GM18508 (cell line): ENCODE measurements around the gene CKAP5.
"Not testable (repeated sequence)": the region's sequence is repeated elsewhere in the genome, so short reads cannot be mapped to it uniquely, and the experiment has no call there.

Experiments used
- ATAC-seq: cut with Tn5 transposase; IDR thresholded peaks from one replicate; pipeline ENCODE4 v1.9.1; 2021; ENCODE audit warnings: moderate number of reproducible peaks; ENCODE audit not compliant: insufficient read depth, unreplicated experiment

Gene CKAP5

DNA sequence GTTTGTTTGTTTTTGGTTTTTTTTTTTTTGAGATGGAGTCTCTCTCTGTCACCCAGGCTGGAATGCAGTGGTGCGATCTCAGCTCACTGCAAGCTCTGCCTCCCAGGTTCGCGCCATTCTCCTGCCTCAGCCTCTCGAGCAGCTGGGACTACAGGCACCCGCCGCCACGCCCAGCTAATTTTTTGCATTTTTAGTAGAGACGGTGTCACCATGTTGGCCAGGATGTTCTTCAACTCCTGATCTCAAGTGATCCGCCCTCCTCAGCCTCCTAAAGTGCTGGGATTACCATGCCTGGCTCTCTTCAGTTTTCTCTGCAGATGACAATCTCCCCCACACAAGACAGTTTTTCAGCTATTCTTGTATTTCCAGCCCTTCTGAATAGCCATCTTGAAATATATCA lies 136.7 kb downstream of the CKAP5 start:
- ATAC-seq, result not testable (repeated sequence)

- ATAC-seq, result no peak
These were observed 139.2 kb downstream of the CKAP5 start for GRCh38 chr11:46706886-46707285.

DNA sequence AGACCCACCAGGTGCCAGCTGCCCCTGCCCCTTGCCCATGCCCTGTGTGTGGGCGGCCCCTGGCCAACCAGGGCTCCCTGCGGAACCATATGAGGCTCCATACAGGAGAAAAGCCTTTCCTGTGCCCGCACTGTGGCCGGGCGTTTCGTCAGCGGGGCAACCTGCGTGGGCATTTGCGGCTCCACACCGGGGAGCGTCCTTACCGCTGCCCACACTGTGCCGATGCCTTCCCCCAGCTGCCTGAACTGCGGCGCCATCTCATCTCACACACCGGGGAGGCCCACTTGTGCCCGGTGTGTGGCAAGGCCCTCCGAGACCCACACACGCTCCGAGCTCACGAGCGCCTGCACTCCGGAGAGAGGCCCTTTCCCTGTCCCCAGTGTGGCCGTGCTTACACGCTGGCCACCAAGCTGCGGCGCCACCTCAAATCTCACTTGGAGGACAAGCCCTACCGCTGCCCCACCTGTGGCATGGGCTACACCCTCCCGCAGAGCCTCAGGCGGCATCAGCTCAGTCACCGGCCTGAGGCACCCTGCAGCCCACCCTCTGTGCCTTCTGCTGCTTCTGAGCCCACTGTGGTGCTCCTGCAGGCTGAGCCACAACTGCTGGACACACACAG lies 140.9 kb downstream of the CKAP5 start:
- no peak for ATAC-seq

DNA sequence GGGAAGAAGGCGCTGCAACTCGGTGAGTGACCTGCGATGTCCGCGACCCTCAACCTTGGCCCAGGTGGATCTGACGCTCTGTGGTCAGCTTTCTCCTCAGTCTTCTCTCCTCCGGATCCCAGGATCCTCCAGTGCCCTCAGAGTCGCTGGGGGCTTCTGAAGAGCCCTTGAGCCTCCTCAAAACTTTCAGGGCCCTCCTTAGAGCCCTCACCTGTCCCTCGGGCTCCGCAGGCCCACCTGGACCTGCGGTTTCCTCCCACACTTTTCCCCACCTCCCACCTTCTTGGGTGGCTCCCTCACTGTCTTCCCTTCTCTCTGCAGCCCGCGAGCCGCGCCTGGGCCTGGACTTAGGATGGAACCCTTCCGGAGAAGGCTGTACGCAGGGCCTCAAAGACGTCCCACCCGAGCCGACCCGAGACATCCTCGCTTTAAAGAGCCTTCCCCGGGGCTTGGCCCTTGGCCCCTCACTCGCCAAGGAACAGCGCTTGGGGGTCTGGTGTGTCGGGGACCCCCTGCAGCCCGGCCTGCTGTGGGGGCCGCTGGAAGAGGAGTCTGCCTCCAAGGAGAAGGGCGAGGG lies 144.9 kb downstream of the CKAP5 start:
- ATAC-seq, result no peak

GRCh38 chr11:46700241-46701077 lies 145.6 kb downstream of the CKAP5 start, which contains the start of the genes ARHGAP1 and ZNF408:
Gene ARHGAP1, minus strand, starts transcription at chr11:46700619. Its CDS starts 4,512 bp downstream, at chr11:46696107.
Gene ZNF408, plus strand, starts transcription at chr11:46701031. Its CDS starts 17 bp downstream, at chr11:46701048.
- peak; percentile 66 for ATAC-seq

DNA sequence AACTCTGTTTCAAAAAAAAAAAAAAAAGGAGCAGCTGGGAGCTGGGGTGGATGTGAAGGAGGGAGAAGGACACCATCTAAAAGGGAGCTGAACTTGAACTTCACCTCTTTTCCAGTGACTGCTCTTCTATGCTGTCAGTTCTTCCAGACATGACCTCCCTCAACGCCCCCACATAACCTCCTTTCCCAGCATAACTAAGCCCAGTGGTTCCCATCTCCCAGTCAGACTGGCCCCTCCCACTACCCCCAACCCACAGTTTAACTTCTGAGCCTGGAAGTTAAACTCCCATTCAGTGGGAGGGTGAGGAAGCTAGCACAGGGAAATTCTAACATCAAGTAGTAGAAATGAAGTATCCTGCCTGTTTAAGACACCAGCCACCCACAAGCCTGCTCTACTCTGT lies 147.5 kb downstream of the CKAP5 start:
- no peak for ATAC-seq

GRCh38 chr11:46697723-46698122 lies 148.4 kb downstream of the CKAP5 start:
- no peak for ATAC-seq

- ATAC-seq, result no peak
These were observed 148.8 kb downstream of the CKAP5 start for GRCh38 chr11:46697303-46697702.

- no peak for ATAC-seq
These were observed 149.9 kb downstream of the CKAP5 start for GRCh38 chr11:46696212-46696558.

- no peak for ATAC-seq
These were observed 150.5 kb downstream of the CKAP5 start for GRCh38 chr11:46695345-46696211.

DNA sequence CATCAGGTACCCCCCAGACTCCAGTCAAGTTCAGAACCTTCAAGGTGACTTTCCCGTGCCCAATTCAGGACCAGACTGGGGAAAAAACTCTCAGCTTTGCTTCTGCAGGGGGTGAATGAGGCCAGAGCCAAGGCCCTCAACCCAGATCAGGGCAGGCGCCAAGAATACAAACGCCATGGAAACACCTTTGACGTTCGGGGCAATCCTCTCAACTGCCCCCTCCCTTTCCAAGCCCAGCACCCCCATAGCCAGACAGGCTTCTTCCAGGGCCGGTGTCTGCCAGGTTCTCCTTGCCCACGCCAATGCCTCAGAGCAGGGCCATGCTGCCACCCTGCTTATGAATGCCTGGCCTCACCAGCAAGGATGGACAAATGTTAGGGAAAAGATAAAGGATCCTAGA lies 151.5 kb downstream of the CKAP5 start:
- ATAC-seq, result no peak

- ATAC-seq, result no peak
These were observed 152.0 kb downstream of the CKAP5 start for GRCh38 chr11:46694072-46694471.

- ATAC-seq, result no peak
These were observed 152.5 kb downstream of the CKAP5 start for GRCh38 chr11:46693597-46694012.
